H9 (cell line): ENCODE data around the gene PYGB. TPM values are rescaled to one million over a fixed set of nuclear protein-coding genes. Genes with fewer than 3 reads are reported as not detected.
A peak's percentile ranks its signal among the peaks of the same experiment; 100 is the strongest.
"Not testable (repeated sequence)": the region's sequence is repeated elsewhere in the genome, so short reads cannot be mapped to it uniquely, and the experiment has no call there.

ENCODE experiments used
- DNase-seq: peaks from one replicate; pipeline ENCODE4 v3.0.0-alpha.2; 2017
- H2AFZ ChIP-seq: one replicate; pipeline ENCODE4 v1.6.1; 2013; ENCODE audit warnings: mild to moderate bottlenecking, low read length, control low read depth, moderate library complexity
- H2AK5ac ChIP-seq: 2 replicates; pipeline ENCODE4 v1.6.1; 2013; ENCODE audit warnings: low read length, control low read depth, mixed read lengths; ENCODE audit not compliant: insufficient read length
- H2BK120ac ChIP-seq: one replicate; pipeline ENCODE4 v1.6.1; 2013; ENCODE audit warnings: low read depth, mild to moderate bottlenecking, low read length, control low read depth, inconsistent platforms; ENCODE audit not compliant: poor library complexity, severe bottlenecking
- H2BK12ac ChIP-seq: 2 replicates; pipeline ENCODE4 v1.6.1; 2013; ENCODE audit warnings: low read length, control low read depth, mixed read lengths, low read depth; ENCODE audit not compliant: insufficient read length
- H2BK15ac ChIP-seq: 2 replicates; pipeline ENCODE4 v1.6.1; 2013; ENCODE audit warnings: low read depth, low read length, control low read depth
- H2BK20ac ChIP-seq: one replicate; pipeline ENCODE4 v1.6.1; 2013; ENCODE audit warnings: low read depth, mild to moderate bottlenecking, low read length, control low read depth, inconsistent platforms; ENCODE audit not compliant: poor library complexity, severe bottlenecking
- H2BK5ac ChIP-seq: 2 replicates; pipeline ENCODE4 v1.6.1; 2013; ENCODE audit warnings: low read length, control low read depth, mixed read lengths; ENCODE audit not compliant: insufficient read length
- H3K14ac ChIP-seq: 2 replicates; pipeline ENCODE4 v1.6.1; 2013; ENCODE audit warnings: low read length, control low read depth; ENCODE audit not compliant: insufficient read depth
- H3K18ac ChIP-seq: 2 replicates; pipeline ENCODE4 v1.6.1; 2013; ENCODE audit warnings: low read depth, mild to moderate bottlenecking, mixed read lengths, low read length, control low read depth; ENCODE audit not compliant: insufficient read length
- H3K23ac ChIP-seq: 2 replicates; pipeline ENCODE4 v1.6.1; 2013; ENCODE audit warnings: low read length, control low read depth, mixed read lengths, low read depth; ENCODE audit not compliant: insufficient read length
- H3K23me2 ChIP-seq: 2 replicates; pipeline ENCODE4 v1.6.1; 2013; ENCODE audit warnings: low read depth, mild to moderate bottlenecking, mixed read lengths, low read length, control low read depth; ENCODE audit not compliant: insufficient read length, poor library complexity, severe bottlenecking
- H3K27ac ChIP-seq: 2 replicates; pipeline ENCODE4 v1.5.1; 2013; ENCODE audit warnings: low read length, control low read depth, mixed read lengths, low read depth; ENCODE audit not compliant: insufficient read length
- H3K27me3 ChIP-seq: 2 replicates; pipeline ENCODE4 v1.6.1; 2013; ENCODE audit warnings: low read length, control low read depth, inconsistent platforms; ENCODE audit not compliant: insufficient read depth
- H3K4ac ChIP-seq: 2 replicates; pipeline ENCODE4 v1.6.1; 2013; ENCODE audit warnings: low read depth, mild to moderate bottlenecking, control low read depth, inconsistent platforms, low read length, moderate library complexity
- H3K4me1 ChIP-seq: 2 replicates; pipeline ENCODE4 v1.6.1; 2013; ENCODE audit warnings: low read length, control low read depth, inconsistent platforms; ENCODE audit not compliant: insufficient read depth
- H3K4me2 ChIP-seq: 2 replicates; pipeline ENCODE4 v1.6.1; 2013; ENCODE audit warnings: low read length, control low read depth, mixed read lengths; ENCODE audit not compliant: insufficient read length, insufficient read depth
- H3K56ac ChIP-seq: 2 replicates; pipeline ENCODE4 v1.6.1; 2013; ENCODE audit warnings: low read depth, mild to moderate bottlenecking, mixed read lengths, low read length, control low read depth; ENCODE audit not compliant: insufficient read length
- H3K79me1 ChIP-seq: 2 replicates; pipeline ENCODE4 v1.6.1; 2013; ENCODE audit warnings: low read depth, mild to moderate bottlenecking, moderate library complexity, low read length, control low read depth, inconsistent platforms; ENCODE audit not compliant: insufficient read depth, poor library complexity, severe bottlenecking
- H3K79me2 ChIP-seq: 2 replicates; pipeline ENCODE4 v1.6.1; 2013; ENCODE audit warnings: low read length, control low read depth, inconsistent platforms; ENCODE audit not compliant: insufficient read depth
- H3K9ac ChIP-seq: 2 replicates; pipeline ENCODE4 v1.6.1; 2013; ENCODE audit warnings: low read length, control low read depth, mixed read lengths; ENCODE audit not compliant: insufficient read length; ENCODE audit errors: extremely low read depth
- H3K9me3 ChIP-seq: one replicate; pipeline ENCODE4 v1.6.1; 2013; ENCODE audit warnings: low read depth, low read length, inconsistent platforms; ENCODE audit not compliant: control insufficient read depth
- H3T11ph ChIP-seq: one replicate; pipeline ENCODE4 v1.6.1; 2013; ENCODE audit warnings: mild to moderate bottlenecking, low read length, control low read depth, inconsistent platforms
- H4K20me1 ChIP-seq: one replicate; pipeline ENCODE4 v1.6.1; 2013; ENCODE audit not compliant: control insufficient read depth, insufficient read length, insufficient read depth
- H4K5ac ChIP-seq: 2 replicates; pipeline ENCODE4 v1.6.1; 2013; ENCODE audit warnings: low read depth, mild to moderate bottlenecking, mixed read lengths, low read length, control low read depth; ENCODE audit not compliant: insufficient read length
- H4K8ac ChIP-seq: replicated peaks from 2 replicates; pipeline ENCODE4 v1.6.1; 2013; ENCODE audit warnings: low read length, control low read depth, mixed read lengths, low read depth; ENCODE audit not compliant: insufficient read length
- H4K91ac ChIP-seq: 2 replicates; pipeline ENCODE4 v1.6.1; 2013; ENCODE audit warnings: low read depth, mild to moderate bottlenecking, moderate library complexity, mixed read lengths, low read length, control low read depth; ENCODE audit not compliant: insufficient read length
- H3K27ac Mint-ChIP-seq, 3 experiments: 2 replicates in 2 of 3; 3 replicates in 1 of 3; pipeline ENCODE4 v1.8.0; 2020 to 2021; ENCODE audit warnings: mixed read lengths in 3 of 3, mild to moderate bottlenecking in 1 of 3, moderate library complexity in 1 of 3
- H3K27me3 Mint-ChIP-seq: 2 replicates; pipeline ENCODE4 v1.8.0; 2021; ENCODE audit warnings: low read depth, mild to moderate bottlenecking, moderate library complexity, mixed read lengths
- H3K36me3 Mint-ChIP-seq, 3 experiments: 2 replicates in 2 of 3; 3 replicates in 1 of 3; pipeline ENCODE4 v1.8.0; 2020 to 2021; ENCODE audit warnings: low read depth in 3 of 3, mixed read lengths in 3 of 3; ENCODE audit not compliant: insufficient read depth in 1 of 3
- H3K4me1 Mint-ChIP-seq, 2 experiments: 2 replicates each; pipeline ENCODE4 v1.8.0; 2020; ENCODE audit warnings: mixed read lengths in 2 of 2
- H3K4me3 Mint-ChIP-seq, 2 experiments: 2 replicates in 1 of 2; 3 replicates in 1 of 2; pipeline ENCODE4 v1.8.0; 2020 to 2021; ENCODE audit warnings: mild to moderate bottlenecking in 2 of 2, mixed read lengths in 2 of 2, moderate library complexity in 1 of 2
- H3K9me3 Mint-ChIP-seq, 2 experiments: 2 replicates in 1 of 2; 3 replicates in 1 of 2; pipeline ENCODE4 v1.8.0; 2020; ENCODE audit warnings: mild to moderate bottlenecking in 2 of 2, mixed read lengths in 2 of 2, moderate library complexity in 1 of 2
- CTCF ChIP-seq: fragments of 200-600 bp; sonication (generic); conservative IDR thresholded peaks from 3 replicates; pipeline ENCODE4 v1.8.0; 2021; ENCODE audit warnings: antibody characterized with exemption, mild to moderate bottlenecking
- WGBS: extraction: QIAGEN DNeasy Blood & Tissue Kit; methylation state at CpG from one replicate; pipeline ENCODE4 v1.1.7; 2013; ENCODE audit warnings: missing lambda C conversion rate, low lambda C conversion rate, mixed read lengths; ENCODE audit not compliant: insufficient read length; ENCODE audit errors: extremely low coverage; 5-methylcytosine and 5-hydroxymethylcytosine counted together
- total RNA-seq: library from RNA; stranded (reverse); gene quantifications from 2 replicates; pipeline ENCODE4 v1.2.1, GENCODE V29; 2021

The PYGB gene
- total RNA-seq, 1 experiment from 2014 or later: 46.9 TPM

- no peak overlapping the region for H3K4me2 ChIP-seq
- no peak for DNase-seq
- no peaks in the 10 kb centered on the region for H3K27me3 ChIP-seq
- no peak overlapping the region for H2BK12ac ChIP-seq
- no peaks in the 10 kb centered on the region for H3K27me3 Mint-ChIP-seq
- peaks cover 6% of the 10 kb centered on the region for H3K79me1 ChIP-seq
- TF ChIP-seq CTCF: no peak
- WGBS: no CpG with 5 or more reads among the region's 12 CpGs
- no peaks in the 10 kb centered on the region for H3K9me3 ChIP-seq
- no peak overlapping the region; the same call in 1 of the 2 replicates for H3K14ac ChIP-seq
- no peak overlapping the region for H3K56ac ChIP-seq
- no peak overlapping the region for H2BK15ac ChIP-seq
- peaks cover 15 to 17% of the 10 kb centered on the region in 2 experiments for H3K4me1 Mint-ChIP-seq
- no peak overlapping the region for H2BK5ac ChIP-seq
- H2AFZ ChIP-seq: no peak overlapping the region
- H3K4me3 Mint-ChIP-seq: no peak overlapping the region
- no peak overlapping the region for H2BK120ac ChIP-seq
- no peak overlapping the region for H4K5ac ChIP-seq
- H3K23me2 ChIP-seq: no peaks in the 10 kb centered on the region
- H4K91ac ChIP-seq: no peak overlapping the region
- H4K20me1 ChIP-seq: no peaks in the 10 kb centered on the region
- H3T11ph ChIP-seq: no peak overlapping the region
- H3K36me3 Mint-ChIP-seq: peaks cover 16 to 23% (median 19%) of the 10 kb centered on the region in 3 experiments
- H3K79me2 ChIP-seq: peaks cover 3% of the 10 kb centered on the region; the same call in 1 of the 2 replicates
- no peak overlapping the region for H3K9ac ChIP-seq
- H3K4ac ChIP-seq: no peak overlapping the region
- H3K4me1 ChIP-seq: peaks cover 6% of the 10 kb centered on the region
- no peak overlapping the region for H3K23ac ChIP-seq
- peak overlapping the region in 1 of 3 experiments; percentile 81; a peak in 1 of 7 replicates for H3K27ac Mint-ChIP-seq
- no peak overlapping the region for H3K27ac ChIP-seq
- H2BK20ac ChIP-seq: no peak overlapping the region
- peaks cover 14 to 20% of the 10 kb centered on the region in 2 experiments for H3K9me3 Mint-ChIP-seq
- H4K8ac ChIP-seq: no peak overlapping the region
- H2AK5ac ChIP-seq: no peak overlapping the region
- H3K18ac ChIP-seq: no peak overlapping the region
Measured at GRCh38 chr20:25328954-25329498, 81.1 kb downstream of the PYGB start.

- DNase-seq, H3K4ac ChIP-seq, H2BK12ac ChIP-seq, H3K14ac ChIP-seq, H3K23ac ChIP-seq, H4K91ac ChIP-seq, H2BK15ac ChIP-seq, H3K27me3 ChIP-seq, H3K27ac Mint-ChIP-seq, H4K8ac ChIP-seq, H3K27me3 Mint-ChIP-seq, H3K9ac ChIP-seq, H3K23me2 ChIP-seq, H3K27ac ChIP-seq, H4K20me1 ChIP-seq, H3K4me1 ChIP-seq, H2BK20ac ChIP-seq, H3K79me1 ChIP-seq, H2BK5ac ChIP-seq, H3K79me2 ChIP-seq, H4K5ac ChIP-seq, H2AK5ac ChIP-seq, H3K18ac ChIP-seq, H3K4me2 ChIP-seq, H3K56ac ChIP-seq, H3T11ph ChIP-seq, H3K4me3 Mint-ChIP-seq, H2AFZ ChIP-seq, H2BK120ac ChIP-seq, H3K9me3 ChIP-seq: not testable (repeated sequence)
- H3K36me3 Mint-ChIP-seq: peaks cover 20 to 28% (median 26%) of the 10 kb centered on the region in 3 experiments
- H3K4me1 Mint-ChIP-seq: peaks cover 10% of the 10 kb centered on the region in 2 experiments
- peaks cover 7 to 14% of the 10 kb centered on the region in 2 experiments; a peak in 4 of 5 replicates for H3K9me3 Mint-ChIP-seq
- no CpG with 5 or more reads among the region's 1 CpG for WGBS
Measured at GRCh38 chr20:25334972-25335371, 87.1 kb downstream of the PYGB start.
